GM18520 (cell line): ENCODE measurements around the gene HM13.
"Not testable (repeated sequence)": the region's sequence is repeated elsewhere in the genome, so short reads cannot be mapped to it uniquely, and the experiment has no call there.

Experiments used
- ATAC-seq: cut with Tn5 transposase; IDR thresholded peaks from one replicate; pipeline ENCODE4 v1.9.1; 2021; ENCODE audit not compliant: unreplicated experiment

HM13 gene

DNA sequence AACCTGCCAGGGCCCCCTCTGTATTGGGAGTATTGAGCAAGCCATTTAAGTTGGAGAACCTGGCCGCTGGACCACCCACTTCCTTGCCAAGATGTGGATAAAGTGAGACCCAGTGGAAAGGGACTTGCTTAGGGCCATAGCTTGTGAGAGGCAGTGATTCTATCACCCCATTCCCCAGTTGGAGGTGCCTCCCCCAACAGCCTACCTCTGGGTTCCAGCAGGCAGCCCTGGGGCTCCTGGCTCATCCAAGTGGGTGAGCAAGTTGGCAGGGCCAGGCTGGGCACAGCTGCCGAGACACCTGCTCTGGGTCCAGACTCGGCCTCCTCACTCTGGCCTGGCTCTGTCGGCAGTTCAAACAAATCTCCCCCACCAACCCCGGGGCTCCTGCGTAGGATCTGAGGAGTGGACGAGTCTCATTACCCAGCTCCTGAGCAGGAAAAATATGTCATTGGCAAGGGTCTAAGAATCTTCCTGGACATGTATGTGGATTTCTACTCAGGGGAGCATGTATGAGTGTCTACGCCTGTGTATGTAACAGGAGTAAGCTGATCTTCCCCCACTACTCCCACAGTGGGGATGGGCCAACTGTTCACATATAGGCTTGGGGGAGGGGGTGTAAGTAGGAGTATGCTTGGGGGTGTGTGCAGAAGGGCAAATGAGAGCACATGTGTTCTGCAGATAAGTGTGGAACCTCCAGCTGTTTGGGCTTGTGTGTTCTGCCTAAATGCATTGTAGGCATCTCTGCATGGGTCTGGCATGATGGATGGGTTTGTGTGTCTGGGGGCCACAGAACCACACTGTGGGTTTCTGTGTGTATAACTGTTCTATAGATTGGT lies 92.8 kb downstream of the HM13 start:
- ATAC-seq, result no peak

DNA sequence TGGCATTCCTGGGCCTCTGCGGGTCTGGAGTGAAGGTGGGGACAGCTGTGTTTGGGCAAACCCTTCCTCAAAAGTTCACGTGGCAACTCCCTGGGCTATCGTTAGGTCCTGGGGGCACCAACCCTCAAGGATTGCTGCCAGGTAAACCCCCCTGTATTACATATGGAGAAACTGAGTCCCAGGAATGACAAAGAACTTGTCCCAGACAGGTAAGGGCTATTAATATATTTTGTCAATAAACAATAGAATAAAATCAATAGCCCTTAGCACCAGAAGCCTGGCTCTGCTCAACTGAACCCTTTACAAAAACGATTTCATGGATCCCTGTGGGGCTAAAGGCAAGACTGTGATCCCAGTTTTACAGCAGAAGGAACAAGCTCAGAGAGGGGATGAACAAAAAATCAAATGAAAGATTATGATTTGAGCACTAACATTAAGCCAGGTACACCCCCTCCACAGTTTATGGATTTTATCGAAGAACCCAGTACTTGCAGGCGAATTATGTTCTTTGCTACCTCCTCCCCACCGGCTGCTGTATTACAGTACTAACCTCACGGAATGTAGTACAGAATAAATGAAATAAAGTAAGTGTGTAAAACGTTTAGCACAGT lies 93.5 kb downstream of the HM13 start:
- no peak for ATAC-seq

DNA sequence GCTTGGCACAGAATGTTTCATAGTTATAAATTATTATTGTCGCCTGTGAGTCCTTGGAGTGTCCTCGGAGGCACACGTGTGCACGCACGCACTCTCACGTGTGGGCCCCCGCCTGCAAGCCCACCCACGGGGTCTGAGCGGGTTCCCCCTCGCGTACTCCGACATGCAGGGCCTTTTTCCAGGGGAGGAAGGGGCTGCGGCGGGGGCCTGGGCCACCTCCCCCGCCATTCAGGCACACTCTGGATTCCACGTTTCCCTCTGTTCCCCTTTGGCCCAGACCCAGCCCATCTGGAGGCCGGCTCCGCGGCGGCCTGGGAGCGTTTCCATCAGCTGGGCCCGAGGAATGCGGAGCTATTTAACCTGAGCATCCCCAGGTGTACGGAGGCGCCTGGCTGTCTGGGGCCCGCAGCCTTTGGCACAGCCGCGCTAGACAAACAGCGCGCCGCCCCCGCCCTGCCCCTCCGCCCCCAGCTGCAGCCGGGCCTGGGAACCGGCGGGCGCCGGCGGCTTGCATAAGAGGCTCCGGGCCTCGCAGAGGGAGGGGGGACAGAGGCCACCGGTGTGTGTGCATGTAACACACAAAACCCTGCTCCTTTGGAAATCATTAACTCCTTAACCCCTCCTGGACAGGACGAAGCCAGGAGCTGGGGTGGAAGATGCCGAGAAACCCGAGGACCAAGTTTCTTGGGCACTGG lies 94.2 kb downstream of the HM13 start:
- ATAC-seq, result no peak

DNA sequence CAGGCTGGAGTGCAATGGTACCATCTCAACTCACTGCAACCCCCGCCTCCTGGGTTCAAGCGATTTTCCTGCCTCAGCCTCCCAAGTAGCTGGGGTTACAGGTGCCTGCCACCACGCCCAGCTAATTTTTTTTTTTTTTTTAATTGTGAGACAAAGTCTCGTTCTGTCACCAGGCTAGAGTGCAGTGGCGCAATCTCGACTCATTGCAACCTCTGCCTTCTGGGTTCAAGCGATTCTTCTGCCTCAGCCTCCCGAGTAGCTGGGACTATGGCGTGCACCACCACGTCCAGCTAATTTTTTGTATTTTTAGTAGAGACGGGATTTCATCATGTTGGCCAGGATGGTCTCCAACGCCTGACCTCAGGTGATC lies 98.0 kb downstream of the HM13 start:
- not testable (repeated sequence) for ATAC-seq

DNA sequence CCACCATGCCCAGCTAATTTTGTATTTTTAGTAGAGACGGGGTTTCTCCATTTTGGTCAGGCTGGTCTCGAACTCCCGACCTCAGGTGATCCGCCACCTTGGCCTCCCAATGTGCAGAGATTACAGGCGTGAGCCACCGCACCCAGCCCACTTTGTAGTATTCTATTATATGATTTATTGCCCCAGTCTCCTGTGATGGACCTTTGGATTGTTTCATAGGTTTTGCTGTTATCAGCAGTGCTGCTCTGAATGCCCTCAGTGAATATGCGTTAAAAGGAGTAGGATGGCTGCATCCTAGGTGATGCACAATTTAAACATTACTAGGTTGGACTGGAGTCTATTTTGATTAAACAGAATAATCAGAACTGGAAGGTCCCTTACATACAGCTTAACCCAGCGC lies 101.2 kb downstream of the HM13 start:
- ATAC-seq, result no peak

DNA sequence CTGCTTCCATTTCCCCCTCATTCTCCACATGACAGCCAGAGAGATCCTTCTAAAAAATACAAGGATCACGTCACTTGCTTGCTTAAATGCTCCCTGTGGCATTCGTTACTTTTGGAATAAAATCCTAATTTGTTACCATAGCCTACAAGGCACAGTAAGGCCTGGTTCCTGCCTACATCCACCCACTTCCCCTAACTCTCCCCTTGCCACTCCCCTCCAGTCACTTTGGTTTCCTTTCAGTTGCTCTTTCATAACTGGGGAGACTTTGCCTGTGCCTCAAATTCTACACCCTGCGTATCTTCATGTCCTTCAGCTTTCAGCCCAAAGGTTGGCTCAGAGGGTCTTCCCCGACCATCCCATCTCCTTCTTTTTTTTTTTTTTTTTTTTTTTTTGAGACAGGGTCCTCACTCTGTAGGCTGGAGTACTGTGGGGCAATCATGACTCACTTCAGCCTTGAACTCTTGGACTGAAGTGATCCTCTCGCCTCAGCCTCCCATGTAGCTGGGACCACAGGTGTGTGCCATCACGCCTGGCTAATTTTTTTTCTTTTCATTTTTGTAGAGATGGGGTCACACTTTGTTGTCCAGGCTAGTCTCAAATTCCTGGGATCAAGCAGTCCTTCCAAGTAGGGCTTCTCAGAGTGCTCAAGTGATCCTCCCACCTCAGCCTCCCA lies 103.3 kb downstream of the HM13 start:
- no peak for ATAC-seq
